ENCODE measurements around the gene AQP1.

Gene AQP1

DNA sequence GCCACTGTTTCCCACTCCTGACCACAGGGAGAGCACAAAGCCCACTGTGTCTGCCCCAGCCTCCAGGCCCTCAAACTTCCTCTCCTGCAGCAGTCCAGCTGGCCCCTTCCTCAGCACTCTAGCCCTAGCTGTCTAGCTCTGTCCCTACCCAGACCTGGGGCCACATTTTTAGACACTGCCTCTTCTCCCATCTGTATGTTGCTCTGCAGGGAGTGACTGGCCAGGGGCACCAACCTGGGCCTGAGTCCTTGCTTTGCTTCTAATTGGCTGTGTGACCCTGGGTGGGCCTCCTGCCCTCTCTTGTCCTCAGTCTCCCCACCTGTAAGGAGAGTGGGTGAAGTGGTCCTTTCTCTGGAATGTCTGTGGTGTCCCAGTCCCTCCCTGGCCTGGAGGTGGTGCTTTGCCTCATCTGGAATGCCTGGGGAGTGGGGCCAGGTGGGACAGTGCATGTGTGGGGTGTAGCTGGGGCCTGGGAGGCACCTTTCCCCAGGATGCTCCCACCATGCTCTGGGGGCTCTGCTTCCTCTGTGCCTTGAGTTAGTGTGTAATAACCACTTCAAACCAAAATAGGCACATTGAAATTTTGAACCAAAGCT, 25.1 kb downstream of the AQP1 start:
- no peak for DNase-seq (ENCODE audit: low spot score)

GRCh38 chr7:30937416-30937815, 25.8 kb downstream of the AQP1 start:
- no peak for DNase-seq (ENCODE audit: low spot score)

DNA sequence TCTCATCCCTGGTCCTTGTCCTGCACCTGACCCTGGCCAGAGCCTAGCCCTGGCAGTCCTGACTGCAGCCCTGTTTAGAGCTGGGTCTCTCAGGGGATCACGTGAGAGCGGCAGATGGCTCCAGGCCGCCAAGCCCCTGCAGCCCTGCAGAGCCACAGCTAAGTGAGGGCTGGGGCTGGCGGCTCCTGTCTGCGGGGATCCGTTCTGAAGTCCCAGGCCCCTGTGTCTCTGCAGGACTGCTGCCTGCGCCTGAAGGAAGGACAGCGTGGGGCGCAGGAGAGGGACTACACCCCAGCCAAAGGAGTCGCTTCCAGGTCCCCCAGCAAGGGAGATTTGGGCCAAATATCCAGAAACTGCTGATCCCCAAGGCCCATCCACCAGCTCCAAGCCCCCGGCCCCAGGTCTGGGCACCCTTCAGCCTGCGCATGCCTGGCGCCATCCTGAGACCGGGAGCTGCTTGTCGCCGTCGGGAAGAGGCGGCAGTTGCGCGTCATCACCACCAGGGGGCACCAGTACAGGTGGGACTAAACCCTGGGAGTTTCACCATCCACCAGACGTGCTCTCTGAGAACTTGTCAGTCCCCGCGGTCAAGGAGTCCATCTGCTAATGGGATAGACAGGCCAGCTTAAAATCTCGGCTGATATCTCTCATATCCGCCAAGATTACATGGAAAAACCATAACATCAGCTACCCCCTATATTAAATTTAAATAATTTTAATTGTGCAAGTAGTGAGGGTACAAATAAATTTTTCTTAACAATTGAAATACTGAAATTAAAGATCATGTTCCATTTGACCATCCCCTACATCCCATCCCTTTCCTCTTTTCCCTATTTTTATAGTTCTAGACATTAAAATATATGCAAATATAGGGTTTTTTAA, 27.0 kb downstream of the AQP1 start:
- DNase-seq (ENCODE audit: low spot score) = peak; percentile 78

DNA sequence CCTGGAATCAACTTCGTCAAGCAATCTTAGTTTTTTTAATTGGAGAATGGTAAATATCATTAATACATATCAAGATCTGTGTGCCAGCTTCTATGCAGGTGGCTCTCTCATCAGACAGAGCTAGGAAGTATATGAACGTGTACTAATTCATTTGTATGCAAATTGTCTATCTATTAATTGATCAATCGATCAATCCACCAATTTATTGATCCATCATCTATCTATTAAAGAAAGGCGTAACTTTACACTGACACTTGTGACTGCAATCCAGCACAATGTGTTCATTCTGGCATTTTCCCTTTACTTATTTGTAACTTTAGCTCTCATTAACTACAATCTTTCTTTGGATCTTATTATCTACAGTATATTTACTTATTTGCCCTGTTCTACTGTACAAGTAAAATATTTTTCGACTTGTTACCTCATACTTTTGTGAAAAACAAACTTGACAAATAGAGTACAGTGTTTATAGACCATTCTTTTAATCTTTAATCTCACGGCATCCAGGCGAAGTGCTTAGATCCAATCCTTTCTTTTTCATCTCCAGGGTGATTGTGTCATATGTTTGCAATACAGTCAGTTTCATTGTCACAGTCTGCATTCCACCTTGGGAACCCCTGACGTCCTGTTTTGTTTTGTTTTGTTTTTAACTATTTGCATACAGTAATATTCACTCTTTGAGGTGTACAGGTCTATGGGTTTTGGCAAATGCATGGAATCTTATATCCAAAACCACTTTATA, 30.1 kb downstream of the AQP1 start:
- DNase-seq (ENCODE audit: low spot score) = no peak

DNA sequence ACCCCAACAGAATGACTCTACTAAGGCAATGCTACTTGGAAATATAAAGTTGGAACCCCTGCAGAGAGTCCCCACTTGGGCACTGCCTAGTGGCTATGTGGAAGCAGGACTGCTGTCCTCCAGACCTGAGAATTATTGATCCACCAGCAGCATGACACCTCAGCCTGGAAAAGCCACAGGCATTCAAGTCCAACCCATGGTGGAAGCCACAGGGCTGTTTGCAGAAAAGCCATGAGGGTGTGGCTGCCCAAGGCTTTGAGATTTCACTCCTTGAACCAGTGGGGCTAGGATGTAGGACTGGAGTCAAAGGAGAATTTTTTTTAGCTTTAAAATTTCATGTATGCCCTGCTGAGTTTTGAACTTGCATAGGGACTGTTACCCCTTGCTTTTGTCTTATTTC, 38.5 kb downstream of the AQP1 start:
- DNase-seq (ENCODE audit: low spot score) = no peak

GRCh38 chr7:30954914-30955313, 43.3 kb downstream of the AQP1 start:
- no peak for DNase-seq (ENCODE audit: low spot score)

GRCh38 chr7:30956704-30957103, 45.1 kb downstream of the AQP1 start:
- no peak for DNase-seq (ENCODE audit: low spot score)

DNA sequence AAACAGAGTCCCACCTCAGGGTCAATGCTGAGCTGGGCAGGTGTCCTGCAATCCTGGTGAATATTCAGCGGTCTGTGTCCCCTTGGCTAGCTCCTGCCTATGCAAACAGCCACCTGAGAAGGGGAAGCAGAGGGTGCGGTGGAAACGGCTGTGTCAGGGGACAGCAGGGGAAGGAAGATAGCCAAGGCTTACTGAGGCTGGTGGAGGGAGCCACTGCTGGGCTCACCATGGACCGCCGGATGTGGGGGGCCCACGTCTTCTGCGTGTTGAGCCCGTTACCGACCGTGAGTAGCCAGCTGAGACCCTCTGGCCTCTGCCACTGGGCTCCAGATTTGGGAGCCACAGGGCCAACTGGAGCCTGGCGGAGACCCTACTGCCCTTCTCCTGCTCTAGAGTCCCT, 52.2 kb downstream of the AQP1 start, which contains the start of gene GHRHR:
Gene GHRHR, plus strand, starts transcription at position 112 of the 400 bp plus-strand sequence. Its CDS starts 116 bp downstream, at position 228.
- DNase-seq (ENCODE audit: low spot score) = no peak

DNA sequence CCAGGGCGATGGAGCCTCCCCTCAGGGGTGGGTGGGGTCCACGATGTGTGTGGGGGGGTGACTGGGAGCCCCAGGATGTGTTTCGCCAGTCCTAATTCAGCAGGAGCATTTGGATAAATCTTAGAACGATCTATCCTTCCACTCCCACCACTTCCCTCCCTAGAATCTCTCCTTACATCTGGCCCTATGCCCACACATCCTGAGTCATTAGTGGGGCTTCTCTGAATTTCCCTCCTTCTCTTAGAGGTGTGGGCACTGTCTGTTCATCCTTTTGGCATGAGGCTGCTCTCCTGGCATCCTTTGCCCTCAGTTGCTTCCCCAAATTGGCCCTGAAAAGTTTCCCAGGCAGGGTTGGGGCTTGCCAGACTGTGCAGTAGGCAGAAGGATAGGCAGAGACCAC, 53.7 kb downstream of the AQP1 start:
- no peak for DNase-seq (ENCODE audit: low spot score)

GRCh38 chr7:30965883-30966282, 54.2 kb downstream of the AQP1 start:
- no peak for DNase-seq (ENCODE audit: low spot score)

DNA sequence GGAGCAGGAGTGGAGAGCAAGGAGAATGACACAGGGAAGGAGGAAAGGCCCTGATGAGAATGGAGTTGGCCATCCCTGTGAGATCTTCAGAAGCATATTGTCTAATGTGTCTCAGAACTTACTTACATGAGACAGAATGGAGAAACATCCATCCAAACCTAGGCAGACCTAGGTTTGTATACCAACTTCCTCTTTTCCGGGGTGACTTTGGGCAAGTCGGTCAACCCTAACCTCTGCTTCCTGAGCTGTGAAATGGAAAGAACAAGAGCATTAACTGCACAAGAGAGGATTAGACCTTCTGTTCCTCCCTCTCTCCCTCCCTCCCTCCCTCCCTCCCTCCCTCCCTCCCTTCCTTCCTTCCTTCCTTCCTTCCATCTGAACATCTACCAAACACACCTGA, 56.6 kb downstream of the AQP1 start:
- no peak for DNase-seq (ENCODE audit: low spot score)

GRCh38 chr7:30968747-30969603, 57.3 kb downstream of the AQP1 start:
- no peak for DNase-seq (ENCODE audit: low spot score)

GRCh38 chr7:30969604-30969970, 57.9 kb downstream of the AQP1 start:
- DNase-seq (ENCODE audit: low spot score) = no peak

GRCh38 chr7:30970074-30970473, 58.4 kb downstream of the AQP1 start:
- no peak for DNase-seq (ENCODE audit: low spot score)

DNA sequence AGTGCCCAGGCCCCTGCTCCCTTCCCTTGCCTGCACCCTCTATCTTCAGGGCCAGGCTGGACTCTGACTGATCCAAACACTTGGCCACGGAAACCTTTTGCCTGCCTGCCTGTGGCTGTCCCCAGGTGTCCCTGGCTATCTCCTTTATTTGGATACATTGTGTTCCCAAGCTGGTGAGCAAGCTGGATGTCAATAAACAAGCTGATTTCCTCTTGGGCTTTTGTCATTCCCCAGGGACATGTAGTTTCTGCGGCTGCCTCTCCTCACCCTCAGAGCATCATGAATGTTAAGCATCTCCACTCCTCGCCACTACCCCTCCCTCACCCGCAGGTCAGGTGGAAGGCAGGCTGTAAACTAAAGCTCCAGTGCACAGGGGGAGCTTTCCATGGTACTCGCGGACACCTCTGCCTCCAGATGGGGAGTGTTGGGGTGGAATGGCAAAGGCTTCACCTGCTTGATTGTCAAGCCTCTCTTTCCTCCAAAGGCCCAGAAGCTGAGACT, 59.0 kb downstream of the AQP1 start:
- DNase-seq (ENCODE audit: low spot score) = no peak

DNA sequence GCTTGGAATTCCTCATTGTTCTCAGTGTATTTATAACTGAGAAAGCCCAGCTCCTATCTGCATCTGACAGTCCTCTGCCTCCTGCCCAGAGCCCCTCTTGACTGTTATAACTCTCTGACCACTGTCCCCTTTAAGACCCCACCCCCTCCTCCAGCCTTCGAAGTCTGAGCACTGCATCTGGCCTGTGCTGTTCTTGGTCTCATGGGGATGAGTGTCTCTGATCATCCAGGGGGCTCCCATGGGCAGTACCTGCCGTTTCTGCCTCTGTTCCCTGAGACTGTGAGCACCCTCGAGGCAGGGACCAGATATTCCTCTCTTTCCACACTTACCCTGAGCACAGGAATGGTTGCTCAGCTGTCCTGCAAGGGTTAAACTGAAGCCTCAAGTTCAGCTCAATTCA, 59.8 kb downstream of the AQP1 start:
- DNase-seq (ENCODE audit: low spot score) = no peak

GRCh38 chr7:30971840-30972563, 60.3 kb downstream of the AQP1 start:
- no peak for DNase-seq (ENCODE audit: low spot score)

DNA sequence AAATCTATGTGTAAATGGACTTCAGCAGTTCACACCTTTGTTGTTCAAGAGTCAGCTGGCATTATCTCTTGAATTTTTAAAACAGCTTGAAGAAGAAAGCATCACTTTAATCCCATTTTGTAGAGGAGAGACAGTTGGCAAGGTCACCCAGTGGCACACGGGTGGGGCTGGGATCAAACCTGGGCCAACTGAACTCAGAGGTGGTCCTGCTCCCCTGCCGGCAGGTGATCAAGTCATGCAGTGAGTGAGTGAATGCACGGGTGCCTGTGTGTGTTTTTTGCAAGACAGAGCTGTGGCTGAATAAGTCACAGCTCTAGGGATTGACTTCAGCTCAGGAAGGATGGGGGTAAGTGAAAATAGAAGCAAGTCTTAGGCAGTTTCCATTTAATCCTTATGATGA, 61.6 kb downstream of the AQP1 start:
- DNase-seq (ENCODE audit: low spot score) = no peak

- DNase-seq (ENCODE audit: low spot score) = no peak
These were observed 62.3 kb downstream of the AQP1 start for GRCh38 chr7:30973791-30974604.

GRCh38 chr7:30974605-30975255, 63.1 kb downstream of the AQP1 start:
- DNase-seq (ENCODE audit: low spot score) = peak; percentile 53

All from AG08396 (cell line).